IMR-90 (cell line): ENCODE results near the gene DMXL2.

Source experiments
- MAFK ChIP-seq: IDR thresholded peaks from 2 replicates; pipeline ENCODE4 v1.6.1; 2012; ENCODE audit warnings: low read depth, low read length, improper control_type of control experiment
- MAZ ChIP-seq: IDR thresholded peaks from 2 replicates; pipeline ENCODE4 v1.6.1; 2012; ENCODE audit warnings: low read depth, mild to moderate bottlenecking, low read length, improper control_type of control experiment, moderate library complexity, borderline replicate concordance
- MXI1 ChIP-seq: IDR thresholded peaks from 2 replicates; pipeline ENCODE4 v1.6.1; 2012; ENCODE audit warnings: low read depth, mild to moderate bottlenecking, low read length, moderate library complexity, borderline replicate concordance
- POLR2A ChIP-seq: IDR thresholded peaks from 2 replicates; pipeline ENCODE4 v1.6.1; 2012; ENCODE audit warnings: mild to moderate bottlenecking, low read depth, low read length
- RFX5 ChIP-seq: IDR thresholded peaks from 2 replicates; pipeline ENCODE4 v1.8.0; 2012; ENCODE audit warnings: low read depth, mild to moderate bottlenecking, low read length, moderate library complexity
- USF2 ChIP-seq: fragments of 150-350 bp; IDR thresholded peaks from 2 replicates; pipeline ENCODE4 v1.6.1; 2017; ENCODE audit warnings: mild to moderate bottlenecking, antibody characterized with exemption, low read length, low read depth
- TF ChIP-seq, protein P1 (sequence below): conservative IDR thresholded peaks from 2 replicates; pipeline ENCODE4 v1.5.1; 2012; ENCODE audit warnings: mild to moderate bottlenecking, low read depth, low read length, improper control_type of control experiment

DNA sequence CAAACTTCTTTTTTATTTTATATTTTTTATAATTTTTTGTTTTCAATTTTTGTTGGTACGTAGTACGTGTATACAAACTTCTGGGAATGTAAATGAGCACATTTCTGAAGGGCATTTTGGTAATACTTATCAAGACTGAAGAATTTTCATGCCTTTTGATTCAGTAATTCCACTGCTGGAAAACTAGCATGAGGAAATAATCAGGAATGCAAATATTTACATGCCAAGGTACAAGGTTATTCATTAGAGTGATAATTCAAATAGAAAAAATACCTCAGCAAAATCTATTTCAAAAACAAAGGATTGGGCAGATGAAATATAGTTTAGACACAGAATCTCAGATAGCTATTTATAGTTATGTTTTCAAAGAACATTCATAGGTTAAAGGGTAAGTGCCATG, 128.7 kb downstream of the DMXL2 start:
- TF ChIP-seq RFX5 = no peak
- TF ChIP-seq, protein P1, sequence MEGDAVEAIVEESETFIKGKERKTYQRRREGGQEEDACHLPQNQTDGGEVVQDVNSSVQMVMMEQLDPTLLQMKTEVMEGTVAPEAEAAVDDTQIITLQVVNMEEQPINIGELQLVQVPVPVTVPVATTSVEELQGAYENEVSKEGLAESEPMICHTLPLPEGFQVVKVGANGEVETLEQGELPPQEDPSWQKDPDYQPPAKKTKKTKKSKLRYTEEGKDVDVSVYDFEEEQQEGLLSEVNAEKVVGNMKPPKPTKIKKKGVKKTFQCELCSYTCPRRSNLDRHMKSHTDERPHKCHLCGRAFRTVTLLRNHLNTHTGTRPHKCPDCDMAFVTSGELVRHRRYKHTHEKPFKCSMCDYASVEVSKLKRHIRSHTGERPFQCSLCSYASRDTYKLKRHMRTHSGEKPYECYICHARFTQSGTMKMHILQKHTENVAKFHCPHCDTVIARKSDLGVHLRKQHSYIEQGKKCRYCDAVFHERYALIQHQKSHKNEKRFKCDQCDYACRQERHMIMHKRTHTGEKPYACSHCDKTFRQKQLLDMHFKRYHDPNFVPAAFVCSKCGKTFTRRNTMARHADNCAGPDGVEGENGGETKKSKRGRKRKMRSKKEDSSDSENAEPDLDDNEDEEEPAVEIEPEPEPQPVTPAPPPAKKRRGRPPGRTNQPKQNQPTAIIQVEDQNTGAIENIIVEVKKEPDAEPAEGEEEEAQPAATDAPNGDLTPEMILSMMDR = no peak
- no peak for TF ChIP-seq MAZ
- no peak for TF ChIP-seq POLR2A
- TF ChIP-seq MAFK = no peak
- no peak for TF ChIP-seq MXI1
- no peak for TF ChIP-seq USF2
